Fibroblast of lung (primary cell): ENCODE results near the gene PKD2L2. TPM values are rescaled to one million over a fixed set of nuclear protein-coding genes. Genes with fewer than 3 reads are reported as not detected.

ENCODE experiments used
- DNase-seq, 2 donors: peaks; one replicate each; pipeline versions ENCODE4 v3.0.0 to v3.0.0-alpha.2; 2010; ENCODE audit warnings: low read depth in 2 of 2
- H2AFZ ChIP-seq: 2 replicates; pipeline ENCODE4 v1.5.1; 2012; ENCODE audit warnings: low read length, control low read depth, inconsistent platforms
- H3K27ac ChIP-seq: 2 replicates; pipeline ENCODE4 v1.5.1; 2011; ENCODE audit warnings: low read length, control low read depth; ENCODE audit not compliant: insufficient read depth
- H3K27me3 ChIP-seq: 2 replicates; pipeline ENCODE4 v1.5.1; 2011; ENCODE audit warnings: mild to moderate bottlenecking, low read length; ENCODE audit not compliant: control insufficient read depth, insufficient read depth
- H3K36me3 ChIP-seq: 2 replicates; pipeline ENCODE4 v1.5.1; 2011; ENCODE audit warnings: low read length; ENCODE audit not compliant: control insufficient read depth, insufficient read depth
- H3K4me1 ChIP-seq: 2 replicates; pipeline ENCODE4 v1.5.1; 2011; ENCODE audit warnings: low read length; ENCODE audit not compliant: control insufficient read depth, insufficient read depth; ENCODE audit errors: extremely low read depth
- H3K4me2 ChIP-seq: 2 replicates; pipeline ENCODE4 v1.5.1; 2011; ENCODE audit warnings: low read length, control low read depth; ENCODE audit not compliant: insufficient read depth; ENCODE audit errors: extremely low read depth
- H3K4me3 ChIP-seq, 4 experiments: fragments of 200-600 bp in 1 of 4; sonication (generic) in 1 of 4; replicated peaks in 1 of 4; 2 replicates each; pipeline ENCODE4 v1.5.1; 2011 to 2016; ENCODE audit warnings: low read length in 4 of 4, low read depth in 3 of 4, mild to moderate bottlenecking in 3 of 4, control low read depth in 2 of 4, inconsistent platforms in 1 of 4, mixed read lengths in 1 of 4; ENCODE audit not compliant: insufficient read depth in 1 of 4; ENCODE audit errors: control extremely low read depth in 1 of 4
- H3K79me2 ChIP-seq: 2 replicates; pipeline ENCODE4 v1.5.1; 2012; ENCODE audit warnings: mild to moderate bottlenecking, low read length, inconsistent platforms; ENCODE audit not compliant: control insufficient read depth, insufficient read depth
- H3K9ac ChIP-seq: 2 replicates; pipeline ENCODE4 v1.5.1; 2011; ENCODE audit warnings: mild to moderate bottlenecking, low read length, control low read depth; ENCODE audit not compliant: insufficient read depth
- H3K9me3 ChIP-seq: 2 replicates; pipeline ENCODE4 v1.5.1; 2012; ENCODE audit warnings: low read depth, low read length; ENCODE audit not compliant: control insufficient read depth, insufficient read depth
- H4K20me1 ChIP-seq: 2 replicates; pipeline ENCODE4 v1.5.1; 2011; ENCODE audit warnings: low read length; ENCODE audit not compliant: control insufficient read depth, insufficient read depth; ENCODE audit errors: extremely low read depth
- CTCF ChIP-seq, 2 donors: IDR thresholded peaks in 1 of 2; conservative IDR thresholded peaks in 1 of 2; 1 replicate in 1 of 2; 2 replicates in 1 of 2; pipeline ENCODE4 v1.5.1; 2011 to 2012; ENCODE audit warnings: low read length in 2 of 2, control low read depth in 1 of 2, inconsistent platforms in 1 of 2, low read depth in 1 of 2, mild to moderate bottlenecking in 1 of 2
- EZH2 ChIP-seq: IDR thresholded peaks from 2 replicates; pipeline ENCODE4 v1.5.1; 2012; ENCODE audit warnings: low read length, control low read depth, mild to moderate bottlenecking; ENCODE audit errors: missing control alignments
- polyA plus RNA-seq, 2 donors: library from polyadenylated mRNA; depleted of rRNA in 1 of 2; stranded (reverse) in 1 of 2; unstranded in 1 of 2; fragments of >200 nt; gene quantifications; 2 replicates each; pipeline ENCODE4 v1.2.1, GENCODE V29; 2011 to 2012; ENCODE audit warnings: missing spikeins in 1 of 2
- total RNA-seq: library from RNA; depleted of rRNA; stranded (reverse); fragments of >200 nt; gene quantifications from 2 replicates; pipeline ENCODE4 v1.2.1, GENCODE V29; 2014

PKD2L2 gene
- total and polyA plus RNA-seq, 2 donors (not counting 1 experiment from before 2014, with no cell fraction given): not detected

GRCh38 chr5:137945825-137946224, 56.6 kb downstream of the PKD2L2 start:
- Histone ChIP-seq H3K4me3 (no peak overlapping the region), H3K4me2 (no peak overlapping the region), H2AFZ (no peak overlapping the region), H3K9ac (no peak overlapping the region), H3K36me3 (no peaks in the 10 kb centered on the region), H3K27me3 (no peaks in the 10 kb centered on the region), H3K4me1 (no peaks in the 10 kb centered on the region), H3K9me3 (no peaks in the 10 kb centered on the region), H3K27ac (no peak overlapping the region), H3K79me2 (no peaks in the 10 kb centered on the region), H4K20me1 (no peaks in the 10 kb centered on the region)
- DNase-seq: no peak
- TF ChIP-seq EZH2 (no peak), CTCF (conservative IDR thresholded peaks at IDR 0.05 in 1 of 2, IDR thresholded peaks at IDR 0.05 in 1 of 2; ENCODE audit: low read depth in 1 of 2, low read length in 2 of 2) (no peak)

GRCh38 chr5:137954131-137954879, 65.0 kb downstream of the PKD2L2 start:
- TF ChIP-seq CTCF (conservative IDR thresholded peaks at IDR 0.05 in 1 of 2, IDR thresholded peaks at IDR 0.05 in 1 of 2; ENCODE audit: low read depth in 1 of 2, low read length in 2 of 2) (no peak), EZH2 (no peak)
- Histone ChIP-seq H3K4me3 (peak overlapping the region in 3 of 4 experiments; percentile 27 to 31 (median 31)), H3K79me2 (no peaks in the 10 kb centered on the region), H3K9me3 (no peaks in the 10 kb centered on the region), H3K9ac (no peak overlapping the region), H3K36me3 (no peaks in the 10 kb centered on the region), H3K4me1 (peaks cover 3% of the 10 kb centered on the region), H4K20me1 (no peaks in the 10 kb centered on the region), H3K27me3 (no peaks in the 10 kb centered on the region), H2AFZ (no peak overlapping the region), H3K4me2 (peak overlapping the region; percentile 75), H3K27ac (peak overlapping the region; percentile 8)
- DNase-seq: peak; percentile 86 to 93

- TF ChIP-seq EZH2 (no peak), CTCF (conservative IDR thresholded peaks at IDR 0.05 in 1 of 2, IDR thresholded peaks at IDR 0.05 in 1 of 2; ENCODE audit: low read depth in 1 of 2, low read length in 2 of 2) (no peak)
- H3K9ac ChIP-seq: no peak overlapping the region
- DNase-seq: no peak
- H3K27ac ChIP-seq: no peak overlapping the region
- H3K36me3 ChIP-seq: no peaks in the 10 kb centered on the region
- H3K79me2 ChIP-seq: no peaks in the 10 kb centered on the region
- no peaks in the 10 kb centered on the region for H3K9me3 ChIP-seq
- H3K4me1 ChIP-seq: peaks cover 3% of the 10 kb centered on the region
- no peaks in the 10 kb centered on the region for H4K20me1 ChIP-seq
- no peaks in the 10 kb centered on the region for H3K27me3 ChIP-seq
- H3K4me2 ChIP-seq: no peak overlapping the region
- H2AFZ ChIP-seq: no peak overlapping the region
- no peak overlapping the region for H3K4me3 ChIP-seq
These were observed 68.7 kb downstream of the PKD2L2 start for GRCh38 chr5:137957948-137958347.
